Testis (tissue), 3 donors: ENCODE data around the gene COQ5. TPM values are rescaled to one million over a fixed set of nuclear protein-coding genes. Genes with fewer than 3 reads are reported as not detected.

Experiments used
- DNase-seq: peaks from one replicate; pipeline ENCODE4 v3.0.0-alpha.2; 2019
- H3K27ac ChIP-seq, 2 donors: fragments of 200-600 bp; sonication (generic); one replicate each; pipeline ENCODE4 v1.5.1; 2019
- H3K27me3 ChIP-seq: fragments of 200-600 bp; sonication (generic); one replicate; pipeline ENCODE4 v1.5.1; 2019
- H3K36me3 ChIP-seq: fragments of 200-600 bp; sonication (generic); one replicate; pipeline ENCODE4 v1.5.1; 2017; ENCODE audit warnings: low read depth; ENCODE audit errors: missing control alignments
- H3K4me1 ChIP-seq: fragments of 200-600 bp; sonication (generic); one replicate; pipeline ENCODE4 v1.5.1; 2019
- H3K4me3 ChIP-seq, 2 donors: fragments of 200-600 bp; sonication (generic); one replicate each; pipeline ENCODE4 v1.5.1; 2017 to 2019
- H3K9me3 ChIP-seq: fragments of 200-600 bp; sonication (generic); one replicate; pipeline ENCODE4 v1.5.1; 2017
- CTCF ChIP-seq, 3 experiments: fragments of 450-650 bp in 2 of 3; fragments of 200-600 bp in 1 of 3; sonication (generic) in 1 of 3; IDR thresholded peaks; one replicate each; pipeline ENCODE4 v1.5.1; 2016 to 2019; ENCODE audit warnings: antibody characterized with exemption in 3 of 3, mild to moderate bottlenecking in 2 of 3, moderate library complexity in 1 of 3
- POLR2A ChIP-seq: fragments of 450-650 bp; IDR thresholded peaks from one replicate; pipeline ENCODE4 v1.6.1; 2017; ENCODE audit warnings: antibody characterized with exemption, mild to moderate bottlenecking, moderate library complexity
- WGBS, 2 donors: methylation state at CpG; one replicate each; pipeline ENCODE4 v1.1.5; 2018; 5-methylcytosine and 5-hydroxymethylcytosine counted together
- intact Hi-C: fragments of 100-400 bp; cut with DNase I; formaldehyde crosslinking; loops from one replicate; pipeline ENCODE4 v1.15.1; 2023; ENCODE audit warnings: low total_unique reads
- polyA plus RNA-seq: library from polyadenylated mRNA; stranded (reverse); fragments of 350-450 nt; fragmentation: Illumina TruSeq; extraction: RNeasy Lipid Tissue Mini Kit (QIAGEN cat#74804); gene quantifications from one replicate; pipeline ENCODE4 v1.2.3, GENCODE V29; 2014; ENCODE audit warnings: low read depth, low replicate concordance; ENCODE audit not compliant: insufficient read depth
- total RNA-seq, 2 donors: library from RNA; depleted of rRNA; stranded (reverse); fragments of >200 nt; gene quantifications; one replicate each; pipeline ENCODE4 v1.2.3, GENCODE V29; 2016

The COQ5 gene
- total and polyA plus RNA-seq, 3 donors from 2014 or later, result 31.3 to 51.0 (median 37.4) TPM

DNA sequence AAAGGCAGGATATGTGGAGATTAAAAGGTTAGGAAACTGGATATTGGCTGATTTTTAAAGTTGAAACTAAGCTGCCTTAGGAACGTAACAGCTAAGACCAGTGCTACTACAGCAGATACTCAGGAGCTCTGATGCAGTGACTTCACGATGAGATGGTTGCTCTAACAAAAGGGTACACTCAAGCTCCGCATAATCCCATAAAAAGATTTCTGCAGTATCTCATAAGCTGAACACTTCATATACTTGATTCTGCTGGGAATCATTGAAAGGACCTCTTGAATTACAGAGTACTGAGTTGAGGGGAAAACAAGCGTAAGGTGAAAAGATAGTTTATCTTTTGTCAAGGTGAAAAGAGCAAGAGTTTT is 8.9 kb upstream of the COQ5 start:
- H3K9me3 ChIP-seq, result no peaks in the 10 kb centered on the region
- H3K36me3 ChIP-seq, result no peaks in the 10 kb centered on the region
- no peak for DNase-seq
- peaks cover 43% of the 10 kb centered on the region for H3K4me1 ChIP-seq
- TF ChIP-seq POLR2A, result no peak
- no peak for TF ChIP-seq CTCF (IDR thresholded peaks at IDR 0.05)
- intact Hi-C loops, result no loop called here
- 36 to 53% methylated on average over 4 of the region's 4 CpGs for WGBS, 2 donors
- no peak overlapping the region for H3K4me3 ChIP-seq
- no peaks in the 10 kb centered on the region for H3K27me3 ChIP-seq
- peak overlapping the region; percentile 29 to 55 for H3K27ac ChIP-seq

DNA sequence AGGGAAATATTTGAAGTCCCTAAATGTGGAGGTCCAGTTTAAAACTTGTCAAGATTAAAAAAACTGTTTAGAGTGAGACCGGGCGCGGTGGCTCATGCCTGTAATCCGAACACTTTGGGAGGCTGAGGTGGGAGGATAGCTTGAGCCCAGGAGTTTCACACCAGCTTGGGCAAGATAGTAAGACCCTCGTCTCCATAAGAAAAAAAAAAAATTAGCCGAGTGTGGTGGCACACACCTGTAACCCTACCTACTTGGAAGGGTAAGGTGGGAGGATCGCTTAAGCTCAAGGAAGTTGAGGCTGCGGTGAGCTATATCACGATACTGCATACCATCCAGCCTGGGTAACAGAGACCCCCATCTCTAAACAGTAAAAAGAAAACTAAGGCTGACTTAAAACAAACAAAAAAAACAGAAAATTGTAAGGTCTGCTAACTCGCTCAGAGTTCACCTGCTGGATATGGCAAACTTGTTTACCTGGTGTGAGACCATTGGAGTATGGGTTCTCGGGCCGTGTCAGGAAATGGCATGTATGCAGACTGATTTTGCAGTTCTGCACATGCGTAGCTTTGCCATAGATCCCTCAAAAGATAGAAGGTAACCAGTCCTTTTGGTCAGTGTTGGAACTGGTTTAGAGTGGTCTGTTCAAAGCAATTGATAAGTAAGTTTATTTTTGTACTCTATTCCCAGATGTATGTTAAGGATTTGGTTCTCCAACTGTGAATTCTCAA is 7.3 kb upstream of the COQ5 start:
- H3K36me3 ChIP-seq, result no peaks in the 10 kb centered on the region
- peak overlapping the region in 1 of 2 donors; percentile 94 for H3K27ac ChIP-seq
- intact Hi-C loops, result no loop called here
- H3K4me3 ChIP-seq, result peak overlapping the region in 1 of 2 donors; percentile 100
- 39% methylated on average over 13 of the region's 13 CpGs for WGBS, 2 donors
- no peaks in the 10 kb centered on the region for H3K27me3 ChIP-seq
- peaks cover 43% of the 10 kb centered on the region for H3K4me1 ChIP-seq
- no peaks in the 10 kb centered on the region for H3K9me3 ChIP-seq
- no peak for DNase-seq
- TF ChIP-seq CTCF (IDR thresholded peaks at IDR 0.05) (no peak), POLR2A (no peak)

DNA sequence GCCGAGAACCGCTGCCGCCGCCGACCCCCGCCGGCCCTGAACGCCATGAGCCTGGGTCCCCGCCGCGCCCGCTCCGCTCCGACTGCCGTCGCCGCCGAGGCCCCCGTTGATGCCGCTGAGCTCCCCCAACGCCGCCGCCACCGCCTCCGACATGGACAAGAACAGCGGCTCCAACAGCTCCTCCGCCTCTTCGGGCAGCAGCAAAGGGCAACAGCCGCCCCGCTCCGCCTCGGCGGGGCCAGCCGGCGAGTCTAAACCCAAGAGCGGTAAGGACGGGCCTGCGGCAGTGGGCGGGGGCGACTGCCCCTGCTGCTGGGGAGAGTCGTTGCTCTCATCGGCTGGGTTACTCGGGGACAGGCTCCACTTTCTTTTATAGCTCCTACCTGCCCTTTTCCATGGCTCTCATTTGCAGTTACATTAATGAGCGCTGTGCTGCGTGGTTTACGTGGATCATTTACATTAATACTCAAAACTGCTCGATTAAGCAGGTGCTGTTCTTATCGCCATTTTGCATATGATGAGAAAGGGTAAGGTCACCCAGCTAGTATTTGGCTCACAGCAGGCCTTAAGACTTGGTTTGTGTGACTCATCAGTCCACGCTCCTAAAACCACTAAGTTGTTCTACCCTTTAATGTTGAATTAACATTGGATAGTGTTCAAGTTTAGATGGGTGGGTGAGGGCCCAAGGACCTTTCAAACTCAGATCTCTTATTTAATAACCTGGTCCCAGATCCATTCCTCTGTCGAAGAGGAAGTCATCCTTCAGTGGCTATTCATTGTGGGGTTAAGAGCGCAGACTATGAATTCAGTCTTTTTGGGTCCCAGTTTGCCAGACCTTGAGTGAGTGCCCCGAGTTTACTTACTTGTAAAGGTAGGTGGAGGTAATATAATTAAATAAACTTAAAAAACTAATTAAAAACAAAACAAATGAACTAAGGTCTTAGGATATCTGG is 6.0 kb upstream of the COQ5 start:
- Histone ChIP-seq H3K4me3 (peak overlapping the region; percentile 99 to 100), H3K4me1 (peaks cover 38% of the 10 kb centered on the region), H3K27ac (peak overlapping the region; percentile 94 to 95), H3K36me3 (no peaks in the 10 kb centered on the region), H3K27me3 (no peaks in the 10 kb centered on the region), H3K9me3 (no peaks in the 10 kb centered on the region)
- 1 to 3% methylated on average over 24 to 52 of the region's 52 CpGs for WGBS, 2 donors
- TF ChIP-seq POLR2A (no peak), CTCF (IDR thresholded peaks at IDR 0.05) (no peak)
- intact Hi-C loops, result no loop called here
- DNase-seq, result peak; percentile 43

DNA sequence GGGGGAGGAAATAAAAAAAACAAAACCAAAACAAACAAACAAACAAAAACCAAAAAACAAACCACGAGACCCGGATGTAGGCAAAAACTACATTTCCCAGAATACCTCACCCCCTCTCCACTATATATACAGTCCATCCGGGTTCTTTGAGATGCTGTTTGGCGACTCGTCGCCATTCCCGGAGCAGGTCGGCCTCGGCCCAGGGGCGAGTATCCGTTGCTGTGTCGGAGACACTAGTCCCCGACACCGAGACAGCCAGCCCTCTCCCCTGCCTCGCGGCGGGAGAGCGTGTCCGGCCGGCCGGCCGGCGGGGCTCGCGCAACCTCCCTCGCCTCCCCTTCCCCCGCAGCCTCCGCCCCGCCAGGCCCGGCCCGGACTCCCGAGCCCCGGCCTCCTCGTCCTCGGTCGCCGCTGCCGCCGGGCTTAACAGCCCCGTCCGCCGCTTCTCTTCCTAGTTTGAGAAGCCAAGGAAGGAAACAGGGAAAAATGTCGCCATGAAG is 5.3 kb upstream of the COQ5 start, which contains the start of gene RNF10:
Gene RNF10 (plus strand): TSS at position 154 of the 500 bp plus-strand sequence. CDS start 456 bp downstream, outside the sequence.
- Histone ChIP-seq H3K36me3 (no peaks in the 10 kb centered on the region), H3K4me1 (peaks cover 39% of the 10 kb centered on the region), H3K9me3 (no peaks in the 10 kb centered on the region), H3K27me3 (no peaks in the 10 kb centered on the region), H3K27ac (peak within 1 kb of the TSS; percentile 94 to 95), H3K4me3 (peak within 1 kb of the TSS; percentile 99 to 100)
- DNase-seq, result peak; percentile 90
- TF ChIP-seq POLR2A (peak; percentile 93), CTCF (IDR thresholded peaks at IDR 0.05) (no peak)
- intact Hi-C loops, result no loop called here
- 0 to 1% methylated on average over 24 to 31 of the region's 43 CpGs for WGBS, 2 donors
